ENCODE results near the gene PAK1.

The PAK1 gene

DNA sequence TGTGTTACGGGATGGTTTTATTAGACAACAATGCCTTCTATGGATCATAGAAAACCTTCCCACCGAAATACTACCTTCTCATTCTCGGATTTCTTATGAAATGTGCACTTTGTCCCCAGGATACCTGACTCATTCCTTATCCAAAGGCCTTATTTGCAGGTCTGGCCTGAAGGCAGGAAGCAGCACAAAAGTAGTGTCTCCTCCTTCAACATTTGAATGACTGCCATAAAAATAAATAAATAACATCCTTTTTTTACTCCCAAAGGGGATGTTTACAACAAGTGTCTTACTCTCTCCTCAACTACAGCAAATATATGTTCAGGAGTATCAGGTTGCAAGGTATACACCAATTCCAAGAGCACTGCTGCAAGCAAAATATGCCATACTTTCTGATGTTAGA, 41.6 kb upstream of the PAK1 start:
- TF ChIP-seq, protein P1, sequence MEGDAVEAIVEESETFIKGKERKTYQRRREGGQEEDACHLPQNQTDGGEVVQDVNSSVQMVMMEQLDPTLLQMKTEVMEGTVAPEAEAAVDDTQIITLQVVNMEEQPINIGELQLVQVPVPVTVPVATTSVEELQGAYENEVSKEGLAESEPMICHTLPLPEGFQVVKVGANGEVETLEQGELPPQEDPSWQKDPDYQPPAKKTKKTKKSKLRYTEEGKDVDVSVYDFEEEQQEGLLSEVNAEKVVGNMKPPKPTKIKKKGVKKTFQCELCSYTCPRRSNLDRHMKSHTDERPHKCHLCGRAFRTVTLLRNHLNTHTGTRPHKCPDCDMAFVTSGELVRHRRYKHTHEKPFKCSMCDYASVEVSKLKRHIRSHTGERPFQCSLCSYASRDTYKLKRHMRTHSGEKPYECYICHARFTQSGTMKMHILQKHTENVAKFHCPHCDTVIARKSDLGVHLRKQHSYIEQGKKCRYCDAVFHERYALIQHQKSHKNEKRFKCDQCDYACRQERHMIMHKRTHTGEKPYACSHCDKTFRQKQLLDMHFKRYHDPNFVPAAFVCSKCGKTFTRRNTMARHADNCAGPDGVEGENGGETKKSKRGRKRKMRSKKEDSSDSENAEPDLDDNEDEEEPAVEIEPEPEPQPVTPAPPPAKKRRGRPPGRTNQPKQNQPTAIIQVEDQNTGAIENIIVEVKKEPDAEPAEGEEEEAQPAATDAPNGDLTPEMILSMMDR (IDR thresholded peaks at IDR 0.05): no peak
- peaks cover 5% of the 10 kb centered on the region for H3K36me3 Mint-ChIP-seq (ENCODE audit: low read depth)
- H3K27me3 Mint-ChIP-seq (ENCODE audit: low read depth, poor library complexity): no peaks in the 10 kb centered on the region
- H3K9me3 Mint-ChIP-seq: peaks cover 4% of the 10 kb centered on the region
- no peak for DNase-seq
- no peak overlapping the region for H3K27ac Mint-ChIP-seq
- H3K4me1 Mint-ChIP-seq: no peaks in the 10 kb centered on the region
- no peak overlapping the region for H3K4me3 Mint-ChIP-seq

DNA sequence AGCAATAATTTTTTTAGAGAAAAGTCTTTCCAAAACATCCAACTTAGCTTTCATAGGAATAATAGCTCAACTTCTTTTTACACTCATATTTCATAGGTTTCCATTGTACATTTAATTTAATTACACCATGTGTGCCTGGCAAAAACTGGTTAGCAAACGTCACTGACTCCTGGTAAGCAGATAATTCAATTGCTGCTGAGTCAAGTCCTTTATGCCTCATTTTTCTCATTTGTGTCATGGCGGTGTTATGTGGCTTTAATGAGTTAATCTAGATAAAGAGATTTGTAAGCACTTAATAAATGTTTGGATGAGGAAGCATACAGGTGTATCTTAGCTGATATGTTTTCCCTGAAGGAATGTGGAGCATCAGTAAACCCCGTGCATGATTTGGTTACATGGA, 41.2 kb upstream of the PAK1 start:
- Mint-ChIP-seq H3K4me3 (no peak overlapping the region), H3K27me3 (ENCODE audit: low read depth, poor library complexity) (no peaks in the 10 kb centered on the region), H3K36me3 (ENCODE audit: low read depth) (peaks cover 5% of the 10 kb centered on the region), H3K4me1 (no peaks in the 10 kb centered on the region), H3K9me3 (peaks cover 4% of the 10 kb centered on the region), H3K27ac (no peak overlapping the region)
- no peak for DNase-seq
- TF ChIP-seq, protein P1 (IDR thresholded peaks at IDR 0.05): no peak

DNA sequence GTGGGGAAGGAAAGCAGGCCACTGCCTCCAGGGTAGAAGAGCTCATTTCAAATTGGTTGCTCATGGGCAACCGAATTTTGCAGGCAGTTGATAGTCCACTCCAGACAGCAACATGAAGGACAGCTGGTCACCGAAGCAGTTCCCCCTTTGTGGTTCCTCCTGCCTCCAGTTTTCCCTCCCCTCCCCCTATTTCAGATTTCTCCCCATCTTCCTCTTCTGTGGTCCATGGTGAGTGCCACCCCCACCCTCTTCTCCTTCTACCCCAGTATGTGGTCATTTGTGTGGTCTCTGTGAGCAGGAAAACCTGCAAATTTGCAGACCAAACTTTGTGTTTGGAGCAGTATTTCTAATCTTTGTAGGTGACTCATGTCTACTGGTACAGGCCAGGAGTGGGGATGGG, 38.2 kb upstream of the PAK1 start:
- H3K27ac Mint-ChIP-seq: no peak overlapping the region
- TF ChIP-seq, protein P1 (IDR thresholded peaks at IDR 0.05): no peak
- H3K9me3 Mint-ChIP-seq: peaks cover 5% of the 10 kb centered on the region
- peaks cover 6% of the 10 kb centered on the region for H3K36me3 Mint-ChIP-seq (ENCODE audit: low read depth)
- no peaks in the 10 kb centered on the region for H3K4me1 Mint-ChIP-seq
- no peak overlapping the region for H3K4me3 Mint-ChIP-seq
- no peak for DNase-seq
- H3K27me3 Mint-ChIP-seq (ENCODE audit: low read depth, poor library complexity): no peaks in the 10 kb centered on the region

DNA sequence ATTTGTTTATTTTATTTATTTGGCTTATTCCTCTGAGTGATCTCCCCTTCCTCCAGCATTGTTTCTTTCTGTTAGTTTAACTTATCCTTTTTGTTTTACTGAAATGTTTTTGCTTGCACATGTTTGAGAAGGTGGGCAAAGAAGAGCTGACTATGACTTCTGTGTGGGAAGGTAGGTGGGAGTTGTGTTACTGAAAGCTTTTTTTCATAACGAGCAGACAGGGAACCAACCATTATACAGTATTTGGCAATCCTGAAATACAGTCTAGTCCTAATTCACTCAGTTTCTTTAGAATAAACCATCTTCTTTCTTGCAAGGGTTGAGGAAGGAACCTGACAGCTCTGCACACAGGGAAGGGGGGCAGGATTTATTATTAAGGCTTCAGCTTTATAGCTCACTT, 37.0 kb upstream of the PAK1 start:
- Mint-ChIP-seq H3K4me1 (no peaks in the 10 kb centered on the region), H3K9me3 (peaks cover 5% of the 10 kb centered on the region), H3K36me3 (ENCODE audit: low read depth) (peaks cover 6% of the 10 kb centered on the region), H3K27me3 (ENCODE audit: low read depth, poor library complexity) (peaks cover 4% of the 10 kb centered on the region), H3K27ac (no peak overlapping the region), H3K4me3 (no peak overlapping the region)
- TF ChIP-seq, protein P1 (IDR thresholded peaks at IDR 0.05): no peak
- no peak for DNase-seq

DNA sequence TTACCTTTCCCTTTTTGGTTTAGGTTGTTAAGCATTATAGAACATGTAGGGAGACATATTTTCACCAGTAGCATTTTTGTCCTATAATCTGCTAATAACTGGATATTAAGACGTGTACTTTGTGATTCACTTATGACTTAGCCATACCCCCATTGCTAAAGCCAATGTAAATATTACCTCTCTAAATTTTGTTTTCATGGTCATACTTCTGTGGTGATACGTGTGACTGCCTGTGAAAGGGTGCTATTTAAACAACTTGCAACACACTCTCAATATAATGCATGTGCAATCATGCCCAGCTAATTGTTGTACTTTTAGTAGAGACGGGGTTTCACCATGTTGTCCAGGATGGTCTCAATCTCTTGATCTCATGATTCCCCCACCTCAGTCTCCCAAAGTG, 36.2 kb upstream of the PAK1 start:
- Mint-ChIP-seq H3K4me1 (no peaks in the 10 kb centered on the region), H3K9me3 (peaks cover 5% of the 10 kb centered on the region), H3K36me3 (ENCODE audit: low read depth) (peaks cover 6% of the 10 kb centered on the region), H3K27ac (no peak overlapping the region), H3K27me3 (ENCODE audit: low read depth, poor library complexity) (peaks cover 6% of the 10 kb centered on the region), H3K4me3 (no peak overlapping the region)
- TF ChIP-seq, protein P1 (IDR thresholded peaks at IDR 0.05): no peak
- no peak for DNase-seq

DNA sequence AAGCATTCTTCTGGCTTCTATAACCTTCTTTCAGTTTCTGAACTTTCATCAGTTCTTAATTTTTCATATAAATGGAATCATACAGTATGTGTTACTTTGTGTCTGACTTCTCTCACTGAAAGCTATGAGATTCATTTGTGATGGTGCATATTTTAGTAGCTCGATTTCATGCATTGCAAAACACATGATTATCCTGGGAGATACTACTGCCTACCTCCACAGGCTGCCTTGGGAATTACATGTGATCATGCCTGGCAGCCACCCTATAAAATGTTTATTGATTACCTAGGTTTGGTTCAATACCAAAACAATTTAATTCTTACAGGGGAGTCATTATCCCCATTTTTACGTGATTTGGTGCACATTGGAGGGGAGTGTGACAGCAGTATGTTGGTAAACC, 34.1 kb upstream of the PAK1 start:
- TF ChIP-seq, protein P1 (IDR thresholded peaks at IDR 0.05): no peak
- Mint-ChIP-seq H3K9me3 (peaks cover 5% of the 10 kb centered on the region), H3K4me1 (no peaks in the 10 kb centered on the region), H3K27me3 (ENCODE audit: low read depth, poor library complexity) (peaks cover 6% of the 10 kb centered on the region), H3K4me3 (no peak overlapping the region), H3K36me3 (ENCODE audit: low read depth) (peaks cover 6% of the 10 kb centered on the region), H3K27ac (no peak overlapping the region)
- DNase-seq: no peak
